Activated CD8-positive, alpha-beta memory T cell treated with anti-CD3 and anti-CD28 coated beads, Interleukin-2, amount 50 U/mL, for 4 hours (primary cell): ENCODE measurements around the gene GAS2L3.

Experiments
- DNase-seq: peaks from one replicate; pipeline ENCODE4 v3.0.0-alpha.2; 2020

GAS2L3 gene

DNA sequence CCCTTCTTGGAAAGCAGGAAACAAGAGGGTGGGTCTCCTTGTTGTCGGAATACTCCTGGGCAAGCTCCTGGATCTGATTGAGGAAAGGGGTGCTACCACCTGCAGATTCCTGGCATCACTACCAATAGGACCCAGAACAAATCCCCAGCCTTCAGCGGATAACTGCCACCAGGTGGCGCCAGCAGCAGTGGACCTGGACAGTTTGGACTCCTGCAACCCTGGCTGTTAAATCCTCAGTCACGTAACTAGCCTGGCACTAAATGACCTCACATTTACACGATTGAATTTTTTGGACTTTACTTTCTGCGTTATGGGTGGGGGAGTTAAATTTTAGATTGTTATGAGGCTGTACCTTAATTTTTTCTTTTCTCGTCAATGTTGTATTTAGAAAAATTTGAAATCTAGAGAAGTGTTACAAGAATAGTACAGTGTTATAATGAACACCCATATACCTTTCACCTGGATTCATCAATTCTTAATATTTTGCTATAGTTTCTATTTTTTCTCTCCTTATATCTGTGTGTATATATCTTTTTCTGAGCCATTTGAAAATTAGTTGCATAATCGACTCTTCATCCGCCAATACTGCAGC lies 95.6 kb downstream of the GAS2L3 start:
- DNase-seq: peak; percentile 32

GRCh38 chr12:100669922-100670321 lies 96.4 kb downstream of the GAS2L3 start:
- DNase-seq: no peak

GRCh38 chr12:100671396-100672074 lies 98.1 kb downstream of the GAS2L3 start:
- no peak for DNase-seq

- DNase-seq: peak; percentile 20
These were observed 98.7 kb downstream of the GAS2L3 start for GRCh38 chr12:100672075-100672592.

DNA sequence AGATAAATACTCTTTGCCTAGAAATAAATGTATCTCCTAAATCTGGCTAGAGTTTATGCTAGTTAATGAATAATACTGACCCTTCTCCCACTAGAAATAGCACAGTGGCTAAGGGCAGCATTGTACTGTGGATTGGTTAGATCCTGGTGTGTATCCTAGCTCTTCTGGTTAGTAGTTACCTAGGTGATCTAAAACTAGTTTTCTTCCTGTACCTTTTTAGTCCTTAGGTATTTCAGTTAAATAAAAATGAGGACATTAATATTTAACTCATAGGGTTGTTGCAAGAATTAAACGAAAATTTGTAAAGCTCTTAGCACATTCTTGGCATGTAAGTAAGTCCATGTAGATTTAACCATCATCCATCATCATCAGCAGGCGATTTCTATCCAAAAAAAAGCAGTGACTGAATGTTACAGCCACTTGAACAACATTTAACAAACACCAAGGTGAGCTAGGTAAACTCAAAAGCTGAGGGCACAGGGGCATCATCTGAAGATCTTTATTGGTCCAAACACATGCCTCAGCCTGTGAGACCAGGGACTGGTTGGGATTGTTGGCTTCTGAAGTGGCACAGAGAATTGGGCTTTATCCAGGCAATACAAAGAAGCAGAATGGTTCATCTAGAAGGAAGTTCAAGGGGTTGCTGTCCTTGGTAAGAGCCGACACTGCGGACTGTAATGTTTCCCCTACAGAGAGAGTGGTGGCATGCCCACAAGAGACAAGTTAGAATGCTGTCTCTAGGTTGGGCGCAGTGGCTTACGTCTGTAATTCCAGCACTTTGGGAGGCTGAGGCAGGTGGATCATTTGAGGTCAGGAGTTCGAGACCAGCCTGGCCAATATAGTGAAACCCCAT lies 100.8 kb downstream of the GAS2L3 start:
- no peak for DNase-seq
